IMR-90 (cell line): Measurements from ENCODE around the gene RAI2. TPM values are rescaled to one million over a fixed set of nuclear protein-coding genes. Genes with fewer than 3 reads are reported as not detected.

Experiments used
- ATAC-seq: fragments of 200-7000 bp; cut with Tn5 transposase; 2 replicates; pipeline ENCODE4 v1.9.1; 2020; ENCODE audit warnings: low read depth, mild to moderate bottlenecking, moderate library complexity
- BruUV-seq: library from RNA; stranded (reverse); fragments of 400-500 nt; replicated peaks from 2 replicates; lab custom pipeline; 2021; lab: Mats Ljungman, UMichigan
- CTCF ChIA-PET: fragments of 300-600 bp; formaldehyde crosslinking; extraction: SDS; loops from one replicate; lab custom pipeline; 2021; ENCODE audit warnings: antibody characterized with exemption; lab: Yijun Ruan, JAX
- POLR2A ChIA-PET: fragments of 300-600 bp; sonication (Branson Sonifier 250); formaldehyde crosslinking; loops from one replicate; lab custom pipeline; 2022; ENCODE audit warnings: antibody characterized with exemption; ENCODE audit not compliant: unreplicated experiment; lab: Charles Lee
- DNase-seq: peaks from one replicate; pipeline ENCODE4 v3.0.0; 2013
- H2AFZ ChIP-seq: replicated peaks from 2 replicates; pipeline ENCODE3; 2013; ENCODE audit warnings: low read length, mild to moderate bottlenecking; ENCODE audit not compliant: poor library complexity
- H2AK5ac ChIP-seq: 2 replicates; pipeline ENCODE4 v1.6.1; 2013; ENCODE audit warnings: low read depth, low read length, inconsistent platforms
- H2AK9ac ChIP-seq: replicated peaks from 2 replicates; pipeline ENCODE3; 2013; ENCODE audit warnings: mild to moderate bottlenecking, low read depth, low read length, moderate library complexity; ENCODE audit not compliant: poor library complexity
- H2BK120ac ChIP-seq: 2 replicates; pipeline ENCODE4 v1.6.1; 2013; ENCODE audit warnings: low read depth, low read length, inconsistent platforms
- H2BK15ac ChIP-seq: 3 replicates; pipeline ENCODE4 v1.6.1; 2013; ENCODE audit warnings: low read depth, low read length, inconsistent platforms
- H2BK20ac ChIP-seq: 2 replicates; pipeline ENCODE4 v1.6.1; 2013; ENCODE audit warnings: low read depth, mild to moderate bottlenecking, inconsistent platforms, low read length, moderate library complexity
- H2BK5ac ChIP-seq: 2 replicates; pipeline ENCODE4 v1.6.1; 2013; ENCODE audit warnings: mild to moderate bottlenecking, low read depth, low read length, inconsistent platforms; ENCODE audit not compliant: poor library complexity, severe bottlenecking
- H3K14ac ChIP-seq: replicated peaks from 2 replicates; pipeline ENCODE4 v1.6.1; 2013; ENCODE audit warnings: low read depth, low read length, inconsistent platforms
- H3K18ac ChIP-seq: 2 replicates; pipeline ENCODE4 v1.6.1; 2013; ENCODE audit warnings: low read depth, low read length, control low read depth
- H3K23ac ChIP-seq: 2 replicates; pipeline ENCODE4 v1.6.1; 2013; ENCODE audit warnings: low read depth, low read length, inconsistent platforms
- H3K27ac ChIP-seq: 2 replicates; pipeline ENCODE4 v1.5.1; 2013; ENCODE audit warnings: mild to moderate bottlenecking, control low read depth, low read length; ENCODE audit not compliant: insufficient read depth
- H3K27me3 ChIP-seq: 2 replicates; pipeline ENCODE4 v1.6.1; 2013; ENCODE audit warnings: low read length; ENCODE audit not compliant: control insufficient read depth, insufficient read depth
- H3K36me3 ChIP-seq: 2 replicates; pipeline ENCODE4 v1.6.1; 2013; ENCODE audit warnings: low read length, mixed read lengths; ENCODE audit not compliant: control insufficient read depth, insufficient read depth
- H3K4ac ChIP-seq: 2 replicates; pipeline ENCODE4 v1.6.1; 2013; ENCODE audit warnings: low read depth, low read length, inconsistent platforms
- H3K4me1 ChIP-seq: 2 replicates; pipeline ENCODE4 v1.6.1; 2013; ENCODE audit warnings: low read length, mixed read lengths; ENCODE audit not compliant: control insufficient read depth, insufficient read depth
- H3K4me2 ChIP-seq: 2 replicates; pipeline ENCODE4 v1.6.1; 2013; ENCODE audit warnings: low read depth, mild to moderate bottlenecking, control low read depth, low read length, moderate library complexity
- H3K4me3 ChIP-seq: 2 replicates; pipeline ENCODE4 v1.5.1; 2013; ENCODE audit warnings: low read depth, mild to moderate bottlenecking, control low read depth, low read length, moderate library complexity; ENCODE audit not compliant: insufficient read depth
- H3K56ac ChIP-seq: 2 replicates; pipeline ENCODE4 v1.6.1; 2013; ENCODE audit warnings: low read length, inconsistent platforms; ENCODE audit not compliant: insufficient read depth; ENCODE audit errors: extremely low read depth
- H3K79me1 ChIP-seq, 2 experiments: 2 replicates each; pipeline ENCODE4 v1.6.1; 2013; ENCODE audit warnings: low read length in 2 of 2, inconsistent platforms in 1 of 2, low read depth in 1 of 2
- H3K9ac ChIP-seq: 2 replicates; pipeline ENCODE4 v1.6.1; 2013; ENCODE audit warnings: low read depth, low read length, control low read depth
- H3K9me1 ChIP-seq: 2 replicates; pipeline ENCODE4 v1.6.1; 2013; ENCODE audit warnings: low read length, inconsistent platforms; ENCODE audit not compliant: insufficient read depth
- H3K9me3 ChIP-seq: 2 replicates; pipeline ENCODE4 v1.6.1; 2013; ENCODE audit warnings: low read length; ENCODE audit not compliant: control insufficient read depth, insufficient read depth
- H4K20me1 ChIP-seq: 2 replicates; pipeline ENCODE4 v1.6.1; 2013; ENCODE audit warnings: low read length, inconsistent platforms; ENCODE audit not compliant: insufficient read depth
- H4K5ac ChIP-seq: 2 replicates; pipeline ENCODE4 v1.6.1; 2013; ENCODE audit warnings: mild to moderate bottlenecking, low read depth, low read length, control low read depth
- H4K8ac ChIP-seq, 2 experiments: 2 replicates each; pipeline ENCODE4 v1.6.1; 2013; ENCODE audit warnings: low read depth in 2 of 2, low read length in 2 of 2, control low read depth in 1 of 2, inconsistent platforms in 1 of 2
- H4K91ac ChIP-seq: 2 replicates; pipeline ENCODE4 v1.6.1; 2013; ENCODE audit warnings: low read depth, low read length, inconsistent platforms; ENCODE audit not compliant: insufficient read depth
- CHD1 ChIP-seq: IDR thresholded peaks from 2 replicates; pipeline ENCODE4 v1.6.1; 2012; ENCODE audit warnings: low read depth, low read length, improper control_type of control experiment
- FOS ChIP-seq: fragments of 150-350 bp; IDR thresholded peaks from 2 replicates; pipeline ENCODE4 v1.6.1; 2016; ENCODE audit warnings: low read depth, low read length
- MAFK ChIP-seq: IDR thresholded peaks from 2 replicates; pipeline ENCODE4 v1.6.1; 2012; ENCODE audit warnings: low read depth, low read length, improper control_type of control experiment
- MAZ ChIP-seq: IDR thresholded peaks from 2 replicates; pipeline ENCODE4 v1.6.1; 2012; ENCODE audit warnings: low read depth, mild to moderate bottlenecking, low read length, improper control_type of control experiment, moderate library complexity, borderline replicate concordance
- MXI1 ChIP-seq: IDR thresholded peaks from 2 replicates; pipeline ENCODE4 v1.6.1; 2012; ENCODE audit warnings: low read depth, mild to moderate bottlenecking, low read length, moderate library complexity, borderline replicate concordance
- NFE2L2 ChIP-seq: fragments of 150-350 bp; IDR thresholded peaks from 2 replicates; pipeline ENCODE4 v1.6.1; 2016; ENCODE audit warnings: low read depth, mild to moderate bottlenecking, low read length
- POLR2A ChIP-seq: IDR thresholded peaks from 2 replicates; pipeline ENCODE4 v1.6.1; 2012; ENCODE audit warnings: mild to moderate bottlenecking, low read depth, low read length
- RAD21 ChIP-seq: IDR thresholded peaks from 2 replicates; pipeline ENCODE4 v1.6.1; 2012; ENCODE audit warnings: low read length, improper control_type of control experiment
- RCOR1 ChIP-seq: IDR thresholded peaks from 2 replicates; pipeline ENCODE4 v1.6.1; 2012; ENCODE audit warnings: mild to moderate bottlenecking, low read length, improper control_type of control experiment; ENCODE audit not compliant: insufficient replicate concordance
- SMC3 ChIP-seq: fragments of 150-350 bp; IDR thresholded peaks from 2 replicates; pipeline ENCODE4 v1.6.1; 2016; ENCODE audit warnings: low read depth, mild to moderate bottlenecking, antibody characterized with exemption, low read length, moderate library complexity
- WGBS, 2 experiments: methylation state at CpG; one replicate each; pipeline versions ENCODE4 v1.1.5 to v1.1.7; 2013; ENCODE audit warnings: missing lambda C conversion rate in 2 of 2; ENCODE audit not compliant: insufficient read length in 1 of 2; ENCODE audit errors: extremely low coverage in 2 of 2; 5-methylcytosine and 5-hydroxymethylcytosine counted together
- dilution Hi-C: fragments of 300-500 bp; cut with HindIII; formaldehyde crosslinking; loops from one replicate; pipeline ENCODE4 v1.14.3; 2018; ENCODE audit warnings: low sequenced_read_pairs; ENCODE audit not compliant: unreplicated experiment
- in situ Hi-C: fragments of 300-500 bp; cut with MboI; formaldehyde crosslinking; loops from 3 replicates; pipeline ENCODE4 v1.14.3; 2019; ENCODE audit warnings: low sequenced_read_pairs, inconsistent platforms, mixed read lengths
- intact Hi-C: fragments of 100-400 bp; cut with micrococcal nuclease; formaldehyde crosslinking; loops from 2 replicates; pipeline ENCODE4 v1.10.0; 2022
- polyA plus RNA-seq, 3 experiments: library from polyadenylated mRNA; depleted of rRNA; stranded (reverse); fragments of >200 nt; gene quantifications; 2 replicates each; pipeline ENCODE4 v1.2.3, GENCODE V29; 2012; ENCODE audit warnings: low replicate concordance in 1 of 3
- total RNA-seq: library from RNA; depleted of rRNA; stranded (reverse); fragments of >200 nt; gene quantifications from 2 replicates; pipeline ENCODE4 v1.2.3, GENCODE V29; 2012
- TF ChIP-seq, protein P1 (sequence below): fragments of 150-350 bp; IDR thresholded peaks from 2 replicates; pipeline ENCODE4 v1.6.1; 2017; ENCODE audit warnings: mild to moderate bottlenecking, antibody characterized with exemption, low read length, low read depth
- TF ChIP-seq, protein P2 (sequence below): fragments of 150-350 bp; IDR thresholded peaks from 2 replicates; pipeline ENCODE4 v1.6.1; 2016; ENCODE audit warnings: low read depth, mild to moderate bottlenecking, low read length, moderate library complexity, borderline replicate concordance

Gene RAI2
- total and polyA plus RNA-seq, 2 of the 4 experiments (the other 2 are of a cell fraction) = 0.07 TPM; not detected in 1

DNA sequence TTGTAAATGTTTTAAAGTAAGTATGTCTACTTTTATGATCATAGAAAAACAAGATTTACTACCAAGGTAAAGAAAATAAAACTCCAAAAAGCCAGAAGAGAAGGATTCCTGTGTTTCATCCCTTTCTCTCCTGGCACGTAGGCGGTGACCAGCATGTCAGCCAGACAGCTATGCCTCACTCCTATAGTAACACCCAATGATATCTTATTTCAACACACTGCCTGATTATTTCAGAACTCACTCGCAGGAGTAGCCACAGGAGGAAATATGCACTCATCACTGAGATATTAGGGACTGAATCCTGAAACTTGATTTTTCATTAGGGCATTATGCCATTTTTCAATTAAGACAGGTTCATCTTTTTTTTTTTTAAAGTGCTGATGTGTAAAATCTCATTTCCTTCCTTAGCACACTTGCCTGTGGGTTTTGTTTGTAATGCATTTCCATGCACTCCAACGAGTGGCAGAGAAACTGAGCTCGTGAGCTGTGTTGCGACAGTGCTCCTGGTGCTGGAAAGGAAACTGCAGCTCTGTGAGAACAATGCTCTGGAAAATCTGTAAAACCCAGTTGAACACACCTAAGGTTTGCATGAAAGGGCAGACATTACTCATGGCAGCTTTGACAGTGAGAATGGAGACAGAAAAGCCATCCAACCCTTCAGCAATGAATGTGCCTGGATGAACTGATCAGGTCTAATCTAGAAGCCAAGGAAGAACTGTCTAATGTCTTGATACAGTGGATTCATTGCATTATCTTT, 18.2 kb downstream of the RAI2 start:
- Histone ChIP-seq H4K91ac (no peak overlapping the region), H2BK120ac (no peak overlapping the region), H3K14ac (no peak overlapping the region), H2AFZ (no peak overlapping the region), H4K5ac (no peak overlapping the region), H2BK15ac (no peak overlapping the region), H3K9me3 (no peaks in the 10 kb centered on the region), H3K36me3 (no peaks in the 10 kb centered on the region), H4K20me1 (no peaks in the 10 kb centered on the region), H3K4me1 (no peaks in the 10 kb centered on the region), H2AK5ac (no peak overlapping the region), H3K56ac (no peak overlapping the region), H3K18ac (no peak overlapping the region), H3K4me3 (no peak overlapping the region), H3K4me2 (no peak overlapping the region), H3K9ac (no peak overlapping the region), H2AK9ac (no peak overlapping the region), H3K4ac (no peak overlapping the region), H4K8ac (no peak overlapping the region), H3K79me1 (no peaks in the 10 kb centered on the region), H3K27me3 (peaks cover 13% of the 10 kb centered on the region), H2BK20ac (no peak overlapping the region), H3K9me1 (0 out of 2 replicates have a peak, but pooled peaks cover 2% of the 10 kb centered on the region), H2BK5ac (no peak overlapping the region), H3K23ac (no peak overlapping the region), H3K27ac (no peak overlapping the region)
- TF ChIP-seq MAZ (no peak), POLR2A (no peak), SMC3 (no peak), MXI1 (no peak), MAFK (no peak), RAD21 (no peak), RCOR1 (no peak), CHD1 (no peak), FOS (no peak), NFE2L2 (no peak)
- TF ChIP-seq, protein P1, sequence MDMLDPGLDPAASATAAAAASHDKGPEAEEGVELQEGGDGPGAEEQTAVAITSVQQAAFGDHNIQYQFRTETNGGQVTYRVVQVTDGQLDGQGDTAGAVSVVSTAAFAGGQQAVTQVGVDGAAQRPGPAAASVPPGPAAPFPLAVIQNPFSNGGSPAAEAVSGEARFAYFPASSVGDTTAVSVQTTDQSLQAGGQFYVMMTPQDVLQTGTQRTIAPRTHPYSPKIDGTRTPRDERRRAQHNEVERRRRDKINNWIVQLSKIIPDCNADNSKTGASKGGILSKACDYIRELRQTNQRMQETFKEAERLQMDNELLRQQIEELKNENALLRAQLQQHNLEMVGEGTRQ = no peak
- TF ChIP-seq, protein P2, sequence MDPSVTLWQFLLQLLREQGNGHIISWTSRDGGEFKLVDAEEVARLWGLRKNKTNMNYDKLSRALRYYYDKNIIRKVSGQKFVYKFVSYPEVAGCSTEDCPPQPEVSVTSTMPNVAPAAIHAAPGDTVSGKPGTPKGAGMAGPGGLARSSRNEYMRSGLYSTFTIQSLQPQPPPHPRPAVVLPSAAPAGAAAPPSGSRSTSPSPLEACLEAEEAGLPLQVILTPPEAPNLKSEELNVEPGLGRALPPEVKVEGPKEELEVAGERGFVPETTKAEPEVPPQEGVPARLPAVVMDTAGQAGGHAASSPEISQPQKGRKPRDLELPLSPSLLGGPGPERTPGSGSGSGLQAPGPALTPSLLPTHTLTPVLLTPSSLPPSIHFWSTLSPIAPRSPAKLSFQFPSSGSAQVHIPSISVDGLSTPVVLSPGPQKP = no peak
- WGBS, 2 experiments = 50% methylated on average over 2 of the region's 6 CpGs; no CpG with 5 or more reads in 1 of the 2 experiments
- no peak for DNase-seq
- ChIA-PET POLR2A (no interaction called here), CTCF (no interaction called here)
- intact Hi-C loops (no loop called here), in situ Hi-C loops (no loop called here), dilution Hi-C loops (no loop called here)
- BruUV-seq = no TSS peak
- ATAC-seq = no peak
